Tibial nerve (tissue), 4 donors: ENCODE measurements around the gene VAT1L.

Experiments used
- EP300 ChIP-seq, 2 donors: sonication (generic); formaldehyde crosslinking; IDR thresholded peaks; one replicate each; pipeline ENCODE4 v1.6.1; 2017; ENCODE audit warnings: antibody characterized with exemption in 2 of 2, mild to moderate bottlenecking in 1 of 2
- POLR2A ChIP-seq, 2 donors: fragments of 450-650 bp; IDR thresholded peaks; one replicate each; pipeline ENCODE4 v1.6.1; 2017; ENCODE audit warnings: antibody characterized with exemption in 2 of 2, mild to moderate bottlenecking in 2 of 2, moderate library complexity in 2 of 2
- TF ChIP-seq, protein P1 (sequence below), 5 experiments: fragments of 200-600 bp in 3 of 5; fragments of 450-650 bp in 2 of 5; sonication (generic) in 3 of 5; IDR thresholded peaks; one replicate each; pipeline ENCODE4 v1.5.1; 2016 to 2019; ENCODE audit warnings: antibody characterized with exemption in 5 of 5, mild to moderate bottlenecking in 3 of 5, moderate library complexity in 2 of 5

DNA sequence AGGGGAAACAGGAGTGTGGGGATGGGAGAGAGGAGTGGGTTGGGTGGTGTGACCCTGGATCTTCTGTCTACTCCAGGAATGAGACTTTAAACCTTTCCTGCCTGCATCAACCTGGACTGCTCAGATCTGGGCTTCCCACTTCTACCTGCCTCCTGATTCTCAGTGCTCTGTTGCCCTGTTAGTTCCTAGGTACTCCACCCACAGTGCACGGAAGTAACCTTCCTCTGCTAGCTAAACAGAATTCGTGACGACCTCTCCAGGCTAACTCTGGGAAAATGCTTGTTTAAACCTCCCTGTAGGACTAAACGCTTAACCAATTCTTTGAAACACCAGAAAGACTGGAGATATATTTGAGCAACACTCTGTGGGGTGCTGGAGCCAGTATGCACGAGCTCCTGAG lies 150.5 kb downstream of the VAT1L start:
- TF ChIP-seq, protein P1, sequence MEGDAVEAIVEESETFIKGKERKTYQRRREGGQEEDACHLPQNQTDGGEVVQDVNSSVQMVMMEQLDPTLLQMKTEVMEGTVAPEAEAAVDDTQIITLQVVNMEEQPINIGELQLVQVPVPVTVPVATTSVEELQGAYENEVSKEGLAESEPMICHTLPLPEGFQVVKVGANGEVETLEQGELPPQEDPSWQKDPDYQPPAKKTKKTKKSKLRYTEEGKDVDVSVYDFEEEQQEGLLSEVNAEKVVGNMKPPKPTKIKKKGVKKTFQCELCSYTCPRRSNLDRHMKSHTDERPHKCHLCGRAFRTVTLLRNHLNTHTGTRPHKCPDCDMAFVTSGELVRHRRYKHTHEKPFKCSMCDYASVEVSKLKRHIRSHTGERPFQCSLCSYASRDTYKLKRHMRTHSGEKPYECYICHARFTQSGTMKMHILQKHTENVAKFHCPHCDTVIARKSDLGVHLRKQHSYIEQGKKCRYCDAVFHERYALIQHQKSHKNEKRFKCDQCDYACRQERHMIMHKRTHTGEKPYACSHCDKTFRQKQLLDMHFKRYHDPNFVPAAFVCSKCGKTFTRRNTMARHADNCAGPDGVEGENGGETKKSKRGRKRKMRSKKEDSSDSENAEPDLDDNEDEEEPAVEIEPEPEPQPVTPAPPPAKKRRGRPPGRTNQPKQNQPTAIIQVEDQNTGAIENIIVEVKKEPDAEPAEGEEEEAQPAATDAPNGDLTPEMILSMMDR (IDR thresholded peaks at IDR 0.05): no peak
- no peak for TF ChIP-seq POLR2A (IDR thresholded peaks at IDR 0.05)
- no peak for TF ChIP-seq EP300 (IDR thresholded peaks at IDR 0.05)
